IMR-90 (cell line): ENCODE data around the gene ZNF630. TPM values are rescaled to one million over a fixed set of nuclear protein-coding genes. Genes with fewer than 3 reads are reported as not detected.

Experiments
- ATAC-seq: fragments of 200-7000 bp; cut with Tn5 transposase; 2 replicates; pipeline ENCODE4 v1.9.1; 2020; ENCODE audit warnings: low read depth, mild to moderate bottlenecking, moderate library complexity
- BruUV-seq: library from RNA; stranded (reverse); fragments of 400-500 nt; replicated peaks from 2 replicates; lab custom pipeline; 2021; lab: Mats Ljungman, UMichigan
- CTCF ChIA-PET: fragments of 300-600 bp; formaldehyde crosslinking; extraction: SDS; loops from one replicate; lab custom pipeline; 2021; ENCODE audit warnings: antibody characterized with exemption; lab: Yijun Ruan, JAX
- POLR2A ChIA-PET: fragments of 300-600 bp; sonication (Branson Sonifier 250); formaldehyde crosslinking; loops from one replicate; lab custom pipeline; 2022; ENCODE audit warnings: antibody characterized with exemption; ENCODE audit not compliant: unreplicated experiment; lab: Charles Lee
- DNase-seq: peaks from one replicate; pipeline ENCODE4 v3.0.0; 2013
- H2AFZ ChIP-seq: replicated peaks from 2 replicates; pipeline ENCODE3; 2013; ENCODE audit warnings: low read length, mild to moderate bottlenecking; ENCODE audit not compliant: poor library complexity
- H2AK5ac ChIP-seq: 2 replicates; pipeline ENCODE4 v1.6.1; 2013; ENCODE audit warnings: low read depth, low read length, inconsistent platforms
- H2AK9ac ChIP-seq: replicated peaks from 2 replicates; pipeline ENCODE3; 2013; ENCODE audit warnings: mild to moderate bottlenecking, low read depth, low read length, moderate library complexity; ENCODE audit not compliant: poor library complexity
- H2BK120ac ChIP-seq: 2 replicates; pipeline ENCODE4 v1.6.1; 2013; ENCODE audit warnings: low read depth, low read length, inconsistent platforms
- H2BK15ac ChIP-seq: 3 replicates; pipeline ENCODE4 v1.6.1; 2013; ENCODE audit warnings: low read depth, low read length, inconsistent platforms
- H2BK20ac ChIP-seq: 2 replicates; pipeline ENCODE4 v1.6.1; 2013; ENCODE audit warnings: low read depth, mild to moderate bottlenecking, inconsistent platforms, low read length, moderate library complexity
- H2BK5ac ChIP-seq: 2 replicates; pipeline ENCODE4 v1.6.1; 2013; ENCODE audit warnings: mild to moderate bottlenecking, low read depth, low read length, inconsistent platforms; ENCODE audit not compliant: poor library complexity, severe bottlenecking
- H3K14ac ChIP-seq: replicated peaks from 2 replicates; pipeline ENCODE4 v1.6.1; 2013; ENCODE audit warnings: low read depth, low read length, inconsistent platforms
- H3K18ac ChIP-seq: 2 replicates; pipeline ENCODE4 v1.6.1; 2013; ENCODE audit warnings: low read depth, low read length, control low read depth
- H3K23ac ChIP-seq: 2 replicates; pipeline ENCODE4 v1.6.1; 2013; ENCODE audit warnings: low read depth, low read length, inconsistent platforms
- H3K27ac ChIP-seq: 2 replicates; pipeline ENCODE4 v1.5.1; 2013; ENCODE audit warnings: mild to moderate bottlenecking, control low read depth, low read length; ENCODE audit not compliant: insufficient read depth
- H3K27me3 ChIP-seq: 2 replicates; pipeline ENCODE4 v1.6.1; 2013; ENCODE audit warnings: low read length; ENCODE audit not compliant: control insufficient read depth, insufficient read depth
- H3K36me3 ChIP-seq: 2 replicates; pipeline ENCODE4 v1.6.1; 2013; ENCODE audit warnings: low read length, mixed read lengths; ENCODE audit not compliant: control insufficient read depth, insufficient read depth
- H3K4ac ChIP-seq: 2 replicates; pipeline ENCODE4 v1.6.1; 2013; ENCODE audit warnings: low read depth, low read length, inconsistent platforms
- H3K4me1 ChIP-seq: 2 replicates; pipeline ENCODE4 v1.6.1; 2013; ENCODE audit warnings: low read length, mixed read lengths; ENCODE audit not compliant: control insufficient read depth, insufficient read depth
- H3K4me2 ChIP-seq: 2 replicates; pipeline ENCODE4 v1.6.1; 2013; ENCODE audit warnings: low read depth, mild to moderate bottlenecking, control low read depth, low read length, moderate library complexity
- H3K4me3 ChIP-seq: 2 replicates; pipeline ENCODE4 v1.5.1; 2013; ENCODE audit warnings: low read depth, mild to moderate bottlenecking, control low read depth, low read length, moderate library complexity; ENCODE audit not compliant: insufficient read depth
- H3K56ac ChIP-seq: 2 replicates; pipeline ENCODE4 v1.6.1; 2013; ENCODE audit warnings: low read length, inconsistent platforms; ENCODE audit not compliant: insufficient read depth; ENCODE audit errors: extremely low read depth
- H3K79me1 ChIP-seq, 2 experiments: 2 replicates each; pipeline ENCODE4 v1.6.1; 2013; ENCODE audit warnings: low read length in 2 of 2, inconsistent platforms in 1 of 2, low read depth in 1 of 2
- H3K9ac ChIP-seq: 2 replicates; pipeline ENCODE4 v1.6.1; 2013; ENCODE audit warnings: low read depth, low read length, control low read depth
- H3K9me1 ChIP-seq: 2 replicates; pipeline ENCODE4 v1.6.1; 2013; ENCODE audit warnings: low read length, inconsistent platforms; ENCODE audit not compliant: insufficient read depth
- H3K9me3 ChIP-seq: 2 replicates; pipeline ENCODE4 v1.6.1; 2013; ENCODE audit warnings: low read length; ENCODE audit not compliant: control insufficient read depth, insufficient read depth
- H4K20me1 ChIP-seq: 2 replicates; pipeline ENCODE4 v1.6.1; 2013; ENCODE audit warnings: low read length, inconsistent platforms; ENCODE audit not compliant: insufficient read depth
- H4K5ac ChIP-seq: 2 replicates; pipeline ENCODE4 v1.6.1; 2013; ENCODE audit warnings: mild to moderate bottlenecking, low read depth, low read length, control low read depth
- H4K8ac ChIP-seq, 2 experiments: 2 replicates each; pipeline ENCODE4 v1.6.1; 2013; ENCODE audit warnings: low read depth in 2 of 2, low read length in 2 of 2, control low read depth in 1 of 2, inconsistent platforms in 1 of 2
- H4K91ac ChIP-seq: 2 replicates; pipeline ENCODE4 v1.6.1; 2013; ENCODE audit warnings: low read depth, low read length, inconsistent platforms; ENCODE audit not compliant: insufficient read depth
- BHLHE40 ChIP-seq: fragments of 150-350 bp; IDR thresholded peaks from 2 replicates; pipeline ENCODE4 v1.6.1; 2016; ENCODE audit warnings: mild to moderate bottlenecking, low read depth, low read length
- CEBPB ChIP-seq: IDR thresholded peaks from 2 replicates; pipeline ENCODE4 v1.6.1; 2012; ENCODE audit warnings: low read depth, low read length, improper control_type of control experiment
- CHD1 ChIP-seq: IDR thresholded peaks from 2 replicates; pipeline ENCODE4 v1.6.1; 2012; ENCODE audit warnings: low read depth, low read length, improper control_type of control experiment
- FOS ChIP-seq: fragments of 150-350 bp; IDR thresholded peaks from 2 replicates; pipeline ENCODE4 v1.6.1; 2016; ENCODE audit warnings: low read depth, low read length
- MAFK ChIP-seq: IDR thresholded peaks from 2 replicates; pipeline ENCODE4 v1.6.1; 2012; ENCODE audit warnings: low read depth, low read length, improper control_type of control experiment
- MAZ ChIP-seq: IDR thresholded peaks from 2 replicates; pipeline ENCODE4 v1.6.1; 2012; ENCODE audit warnings: low read depth, mild to moderate bottlenecking, low read length, improper control_type of control experiment, moderate library complexity, borderline replicate concordance
- MXI1 ChIP-seq: IDR thresholded peaks from 2 replicates; pipeline ENCODE4 v1.6.1; 2012; ENCODE audit warnings: low read depth, mild to moderate bottlenecking, low read length, moderate library complexity, borderline replicate concordance
- NFE2L2 ChIP-seq: fragments of 150-350 bp; IDR thresholded peaks from 2 replicates; pipeline ENCODE4 v1.6.1; 2016; ENCODE audit warnings: low read depth, mild to moderate bottlenecking, low read length
- POLR2A ChIP-seq: IDR thresholded peaks from 2 replicates; pipeline ENCODE4 v1.6.1; 2012; ENCODE audit warnings: mild to moderate bottlenecking, low read depth, low read length
- RAD21 ChIP-seq: IDR thresholded peaks from 2 replicates; pipeline ENCODE4 v1.6.1; 2012; ENCODE audit warnings: low read length, improper control_type of control experiment
- RCOR1 ChIP-seq: IDR thresholded peaks from 2 replicates; pipeline ENCODE4 v1.6.1; 2012; ENCODE audit warnings: mild to moderate bottlenecking, low read length, improper control_type of control experiment; ENCODE audit not compliant: insufficient replicate concordance
- RFX5 ChIP-seq: IDR thresholded peaks from 2 replicates; pipeline ENCODE4 v1.8.0; 2012; ENCODE audit warnings: low read depth, mild to moderate bottlenecking, low read length, moderate library complexity
- SMC3 ChIP-seq: fragments of 150-350 bp; IDR thresholded peaks from 2 replicates; pipeline ENCODE4 v1.6.1; 2016; ENCODE audit warnings: low read depth, mild to moderate bottlenecking, antibody characterized with exemption, low read length, moderate library complexity
- WGBS, 2 experiments: methylation state at CpG; one replicate each; pipeline versions ENCODE4 v1.1.5 to v1.1.7; 2013; ENCODE audit warnings: missing lambda C conversion rate in 2 of 2; ENCODE audit not compliant: insufficient read length in 1 of 2; ENCODE audit errors: extremely low coverage in 2 of 2; 5-methylcytosine and 5-hydroxymethylcytosine counted together
- dilution Hi-C: fragments of 300-500 bp; cut with HindIII; formaldehyde crosslinking; loops from one replicate; pipeline ENCODE4 v1.14.3; 2018; ENCODE audit warnings: low sequenced_read_pairs; ENCODE audit not compliant: unreplicated experiment
- in situ Hi-C: fragments of 300-500 bp; cut with MboI; formaldehyde crosslinking; loops from 3 replicates; pipeline ENCODE4 v1.14.3; 2019; ENCODE audit warnings: low sequenced_read_pairs, inconsistent platforms, mixed read lengths
- intact Hi-C: fragments of 100-400 bp; cut with micrococcal nuclease; formaldehyde crosslinking; loops from 2 replicates; pipeline ENCODE4 v1.10.0; 2022
- polyA plus RNA-seq, 3 experiments: library from polyadenylated mRNA; depleted of rRNA; stranded (reverse); fragments of >200 nt; gene quantifications; 2 replicates each; pipeline ENCODE4 v1.2.3, GENCODE V29; 2012; ENCODE audit warnings: low replicate concordance in 1 of 3
- total RNA-seq: library from RNA; depleted of rRNA; stranded (reverse); fragments of >200 nt; gene quantifications from 2 replicates; pipeline ENCODE4 v1.2.3, GENCODE V29; 2012
- TF ChIP-seq, protein P1 (sequence below): fragments of 150-350 bp; IDR thresholded peaks from 2 replicates; pipeline ENCODE4 v1.6.1; 2017; ENCODE audit warnings: mild to moderate bottlenecking, antibody characterized with exemption, low read length, low read depth
- TF ChIP-seq, protein P2 (sequence below): fragments of 150-350 bp; IDR thresholded peaks from 2 replicates; pipeline ENCODE4 v1.6.1; 2016; ENCODE audit warnings: low read depth, mild to moderate bottlenecking, low read length, moderate library complexity, borderline replicate concordance
- TF ChIP-seq, protein P3 (sequence below): conservative IDR thresholded peaks from 2 replicates; pipeline ENCODE4 v1.5.1; 2012; ENCODE audit warnings: mild to moderate bottlenecking, low read depth, low read length, improper control_type of control experiment

Gene ZNF630
- total and polyA plus RNA-seq, 2 of the 4 experiments (the other 2 are of a cell fraction), result 0.24 to 0.54 TPM

DNA sequence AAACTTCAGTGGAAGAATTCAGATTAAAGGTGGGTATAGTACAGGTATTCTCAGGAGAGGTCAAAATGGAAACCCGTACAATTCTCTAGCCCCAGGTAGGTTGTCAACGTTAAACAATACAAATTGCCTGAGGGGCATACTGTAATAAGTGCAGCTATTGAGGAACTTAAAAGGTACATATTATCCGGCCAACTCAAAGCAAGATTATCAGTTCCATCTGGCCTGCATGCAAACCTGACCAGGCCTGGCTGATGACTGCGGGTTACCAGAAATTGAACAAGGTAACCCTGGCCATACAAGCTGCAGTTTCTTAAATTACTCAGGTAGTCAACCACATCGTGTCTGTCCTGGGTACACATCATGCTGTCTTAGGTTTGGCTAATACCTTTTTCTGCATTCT, 12.3 kb upstream of the ZNF630 start:
- H3K9me1 ChIP-seq, result no peaks in the 10 kb centered on the region
- no peak overlapping the region for H4K91ac ChIP-seq
- no peak overlapping the region for H2AFZ ChIP-seq
- H3K4me2 ChIP-seq, result no peak overlapping the region
- H2AK9ac ChIP-seq, result no peak overlapping the region
- no peak overlapping the region for H3K4ac ChIP-seq
- H3K4me1 ChIP-seq, result no peaks in the 10 kb centered on the region
- H2AK5ac ChIP-seq, result no peak overlapping the region
- no peak overlapping the region for H4K5ac ChIP-seq
- H3K36me3 ChIP-seq, result no peaks in the 10 kb centered on the region
- H3K79me1 ChIP-seq, result no peaks in the 10 kb centered on the region
- ATAC-seq (no peak), DNase-seq (no peak)
- no peak overlapping the region for H3K9ac ChIP-seq
- TF ChIP-seq RCOR1, result no peak
- TF ChIP-seq FOS, result no peak
- TF ChIP-seq, protein P1, sequence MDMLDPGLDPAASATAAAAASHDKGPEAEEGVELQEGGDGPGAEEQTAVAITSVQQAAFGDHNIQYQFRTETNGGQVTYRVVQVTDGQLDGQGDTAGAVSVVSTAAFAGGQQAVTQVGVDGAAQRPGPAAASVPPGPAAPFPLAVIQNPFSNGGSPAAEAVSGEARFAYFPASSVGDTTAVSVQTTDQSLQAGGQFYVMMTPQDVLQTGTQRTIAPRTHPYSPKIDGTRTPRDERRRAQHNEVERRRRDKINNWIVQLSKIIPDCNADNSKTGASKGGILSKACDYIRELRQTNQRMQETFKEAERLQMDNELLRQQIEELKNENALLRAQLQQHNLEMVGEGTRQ, result no peak
- TF ChIP-seq MAZ, result no peak
- no peak for TF ChIP-seq POLR2A
- TF ChIP-seq, protein P2, sequence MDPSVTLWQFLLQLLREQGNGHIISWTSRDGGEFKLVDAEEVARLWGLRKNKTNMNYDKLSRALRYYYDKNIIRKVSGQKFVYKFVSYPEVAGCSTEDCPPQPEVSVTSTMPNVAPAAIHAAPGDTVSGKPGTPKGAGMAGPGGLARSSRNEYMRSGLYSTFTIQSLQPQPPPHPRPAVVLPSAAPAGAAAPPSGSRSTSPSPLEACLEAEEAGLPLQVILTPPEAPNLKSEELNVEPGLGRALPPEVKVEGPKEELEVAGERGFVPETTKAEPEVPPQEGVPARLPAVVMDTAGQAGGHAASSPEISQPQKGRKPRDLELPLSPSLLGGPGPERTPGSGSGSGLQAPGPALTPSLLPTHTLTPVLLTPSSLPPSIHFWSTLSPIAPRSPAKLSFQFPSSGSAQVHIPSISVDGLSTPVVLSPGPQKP, result no peak
- TF ChIP-seq RAD21, result no peak
- TF ChIP-seq, protein P3, sequence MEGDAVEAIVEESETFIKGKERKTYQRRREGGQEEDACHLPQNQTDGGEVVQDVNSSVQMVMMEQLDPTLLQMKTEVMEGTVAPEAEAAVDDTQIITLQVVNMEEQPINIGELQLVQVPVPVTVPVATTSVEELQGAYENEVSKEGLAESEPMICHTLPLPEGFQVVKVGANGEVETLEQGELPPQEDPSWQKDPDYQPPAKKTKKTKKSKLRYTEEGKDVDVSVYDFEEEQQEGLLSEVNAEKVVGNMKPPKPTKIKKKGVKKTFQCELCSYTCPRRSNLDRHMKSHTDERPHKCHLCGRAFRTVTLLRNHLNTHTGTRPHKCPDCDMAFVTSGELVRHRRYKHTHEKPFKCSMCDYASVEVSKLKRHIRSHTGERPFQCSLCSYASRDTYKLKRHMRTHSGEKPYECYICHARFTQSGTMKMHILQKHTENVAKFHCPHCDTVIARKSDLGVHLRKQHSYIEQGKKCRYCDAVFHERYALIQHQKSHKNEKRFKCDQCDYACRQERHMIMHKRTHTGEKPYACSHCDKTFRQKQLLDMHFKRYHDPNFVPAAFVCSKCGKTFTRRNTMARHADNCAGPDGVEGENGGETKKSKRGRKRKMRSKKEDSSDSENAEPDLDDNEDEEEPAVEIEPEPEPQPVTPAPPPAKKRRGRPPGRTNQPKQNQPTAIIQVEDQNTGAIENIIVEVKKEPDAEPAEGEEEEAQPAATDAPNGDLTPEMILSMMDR, result no peak
- TF ChIP-seq CHD1, result no peak
- TF ChIP-seq MAFK, result no peak
- TF ChIP-seq CEBPB, result no peak
- no peak for TF ChIP-seq SMC3
- no peak for TF ChIP-seq RFX5
- no peak for TF ChIP-seq BHLHE40
- no peak for TF ChIP-seq MXI1
- TF ChIP-seq NFE2L2, result no peak
- WGBS, 2 experiments, result 83% methylated on average over 3 of the region's 5 CpGs; no CpG with 5 or more reads in 1 of the 2 experiments
- no peak overlapping the region for H3K14ac ChIP-seq
- dilution Hi-C loops, result no loop called here
- no peak overlapping the region for H4K8ac ChIP-seq
- no peaks in the 10 kb centered on the region for H4K20me1 ChIP-seq
- H3K56ac ChIP-seq, result no peak overlapping the region
- no peak overlapping the region for H3K23ac ChIP-seq
- H3K27ac ChIP-seq, result no peak overlapping the region
- no peak overlapping the region for H2BK20ac ChIP-seq
- intact Hi-C loops, result loop anchor here (2.0 kb wide), 1 partner anchor 411 kb away; no protein-coding TSS in a partner anchor
- H2BK15ac ChIP-seq, result no peak overlapping the region
- no peak overlapping the region for H3K18ac ChIP-seq
- H2BK120ac ChIP-seq, result no peak overlapping the region
- in situ Hi-C loops, result loop anchor here (10.0 kb wide), 1 partner anchor 411 kb away; no protein-coding TSS in a partner anchor
- no peak overlapping the region for H3K4me3 ChIP-seq
- peaks cover 9% of the 10 kb centered on the region for H3K27me3 ChIP-seq
- ChIA-PET CTCF (interaction anchor here (0.6 kb wide), 1 partner anchor 9 kb away, joined by 5 read pairs; no protein-coding TSS in a partner anchor), POLR2A (no interaction called here)
- no peak overlapping the region for H2BK5ac ChIP-seq
- no TSS peak for BruUV-seq
- no peaks in the 10 kb centered on the region for H3K9me3 ChIP-seq
